ENCODE results near the gene SPATA4.

DNA sequence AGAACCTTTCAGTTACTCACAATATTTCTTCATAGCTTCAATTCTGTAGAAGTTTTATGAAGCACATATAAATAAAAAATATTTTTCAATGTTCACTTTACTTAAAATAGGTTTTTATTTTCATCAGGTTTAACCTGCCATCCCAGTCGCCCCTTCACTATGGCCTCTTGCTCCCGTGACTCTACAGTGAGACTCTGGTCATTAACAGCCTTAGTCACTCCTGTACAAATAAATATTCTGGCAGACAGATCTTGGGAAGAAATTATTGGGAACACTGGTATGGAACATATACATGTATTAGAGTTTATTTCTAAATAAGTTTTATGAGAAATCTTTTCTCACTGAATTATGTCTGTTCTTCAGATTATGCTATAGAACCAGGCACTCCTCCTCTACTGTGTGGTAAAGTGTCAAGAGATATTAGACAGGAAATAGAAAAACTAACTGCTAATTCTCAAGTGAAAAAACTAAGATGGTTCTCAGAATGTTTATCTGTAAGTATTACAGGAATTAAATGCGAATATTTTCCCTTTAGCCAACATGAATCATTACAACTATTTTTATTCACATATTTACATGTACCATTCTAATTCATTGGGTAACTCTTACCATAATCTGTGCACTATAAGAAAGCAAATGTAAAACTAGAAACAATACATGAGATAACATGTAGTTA, 45.6 kb downstream of the SPATA4 start:
- TF ChIP-seq, protein P1, sequence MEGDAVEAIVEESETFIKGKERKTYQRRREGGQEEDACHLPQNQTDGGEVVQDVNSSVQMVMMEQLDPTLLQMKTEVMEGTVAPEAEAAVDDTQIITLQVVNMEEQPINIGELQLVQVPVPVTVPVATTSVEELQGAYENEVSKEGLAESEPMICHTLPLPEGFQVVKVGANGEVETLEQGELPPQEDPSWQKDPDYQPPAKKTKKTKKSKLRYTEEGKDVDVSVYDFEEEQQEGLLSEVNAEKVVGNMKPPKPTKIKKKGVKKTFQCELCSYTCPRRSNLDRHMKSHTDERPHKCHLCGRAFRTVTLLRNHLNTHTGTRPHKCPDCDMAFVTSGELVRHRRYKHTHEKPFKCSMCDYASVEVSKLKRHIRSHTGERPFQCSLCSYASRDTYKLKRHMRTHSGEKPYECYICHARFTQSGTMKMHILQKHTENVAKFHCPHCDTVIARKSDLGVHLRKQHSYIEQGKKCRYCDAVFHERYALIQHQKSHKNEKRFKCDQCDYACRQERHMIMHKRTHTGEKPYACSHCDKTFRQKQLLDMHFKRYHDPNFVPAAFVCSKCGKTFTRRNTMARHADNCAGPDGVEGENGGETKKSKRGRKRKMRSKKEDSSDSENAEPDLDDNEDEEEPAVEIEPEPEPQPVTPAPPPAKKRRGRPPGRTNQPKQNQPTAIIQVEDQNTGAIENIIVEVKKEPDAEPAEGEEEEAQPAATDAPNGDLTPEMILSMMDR (conservative IDR thresholded peaks at IDR 0.05; ENCODE audit: low read depth, low read length) = no peak
- TF ChIP-seq EZH2 (IDR thresholded peaks at IDR 0.05; ENCODE audit: low read length, unreplicated experiment) = no peak

Data from PC-3 (cell line).